ENCODE data around the gene HCK.

Gene HCK

DNA sequence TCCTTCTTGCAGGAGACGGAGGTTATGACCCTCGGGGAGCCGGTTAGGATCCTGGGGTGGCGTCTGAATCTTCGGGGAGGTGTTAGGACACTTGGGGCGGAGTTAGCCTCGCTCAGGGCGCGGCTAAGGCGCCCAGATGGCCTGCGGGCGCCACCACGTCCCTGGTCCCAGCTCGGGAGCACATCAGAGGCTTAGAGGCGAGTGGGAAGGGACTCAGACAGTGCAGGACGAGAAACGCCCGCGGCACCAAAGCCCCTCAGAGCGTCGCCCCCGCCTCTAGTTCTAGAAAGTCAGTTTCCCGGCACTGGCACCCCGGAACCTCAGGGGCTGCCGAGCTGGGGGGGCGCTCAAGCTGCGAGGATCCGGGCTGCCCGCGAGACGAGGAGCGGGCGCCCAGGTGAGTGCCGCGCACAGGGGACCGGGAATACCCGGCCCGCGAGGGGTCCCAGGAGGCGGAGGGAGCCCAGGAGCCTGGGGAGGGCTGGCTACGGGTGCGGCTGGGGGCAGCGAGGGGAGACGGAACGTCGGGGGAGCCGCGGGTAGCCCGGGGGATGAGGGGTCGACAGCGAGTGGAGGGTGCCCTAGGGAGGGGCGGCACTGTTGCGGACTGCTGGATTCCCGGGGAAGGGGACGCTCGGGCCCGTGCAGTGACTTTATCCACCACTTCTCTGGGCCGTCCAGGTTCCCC lies at the start of gene HCK:
Gene HCK (plus strand): TSS at position 153 of the 688 bp plus-strand sequence.
- no peak for DNase-seq (ENCODE audit: low read depth in 4 of 4, low spot score in 1 of 4)

DNA sequence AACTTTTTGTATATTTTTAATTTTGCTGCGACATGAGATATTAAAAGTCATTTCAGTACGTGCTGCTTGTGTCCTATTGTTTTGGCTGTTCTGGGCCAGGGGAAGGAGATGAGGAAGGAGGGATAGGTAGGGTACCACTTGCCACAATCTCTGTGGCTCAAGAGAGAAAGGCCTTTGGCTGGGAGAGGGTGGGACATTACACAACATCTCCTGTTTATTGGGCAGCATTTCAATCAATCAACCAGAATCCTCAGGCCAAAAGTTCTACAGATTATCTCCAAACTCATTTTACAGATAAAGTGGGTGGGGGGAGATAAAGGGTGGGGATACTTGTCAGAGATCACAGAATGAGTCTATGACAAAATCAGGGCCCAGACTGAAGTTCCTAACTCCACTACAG lies 48.7 kb upstream of the HCK start:
- no peak for DNase-seq (ENCODE audit: low read depth in 4 of 4, low spot score in 1 of 4)

DNA sequence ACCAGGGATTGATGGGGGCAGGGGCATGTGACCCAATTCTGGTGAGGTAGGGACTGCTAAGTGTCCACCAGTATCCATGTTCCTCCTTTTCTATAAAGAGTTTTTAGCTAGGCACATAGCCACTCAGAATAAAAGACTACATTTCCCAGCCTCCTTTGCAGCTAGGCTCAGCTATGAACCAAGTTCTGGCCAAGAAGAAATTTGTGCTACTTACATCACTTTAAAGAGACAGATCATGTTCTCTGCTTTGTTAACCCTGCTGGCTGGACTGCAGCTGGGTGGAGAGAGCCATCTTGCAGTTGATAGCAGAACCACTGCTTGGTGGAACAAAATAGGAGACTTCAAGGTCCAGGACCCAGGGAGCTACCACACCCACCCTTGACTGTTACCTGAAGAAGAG lies 47.1 kb upstream of the HCK start:
- DNase-seq (ENCODE audit: low read depth in 4 of 4, low spot score in 1 of 4), result no peak

DNA sequence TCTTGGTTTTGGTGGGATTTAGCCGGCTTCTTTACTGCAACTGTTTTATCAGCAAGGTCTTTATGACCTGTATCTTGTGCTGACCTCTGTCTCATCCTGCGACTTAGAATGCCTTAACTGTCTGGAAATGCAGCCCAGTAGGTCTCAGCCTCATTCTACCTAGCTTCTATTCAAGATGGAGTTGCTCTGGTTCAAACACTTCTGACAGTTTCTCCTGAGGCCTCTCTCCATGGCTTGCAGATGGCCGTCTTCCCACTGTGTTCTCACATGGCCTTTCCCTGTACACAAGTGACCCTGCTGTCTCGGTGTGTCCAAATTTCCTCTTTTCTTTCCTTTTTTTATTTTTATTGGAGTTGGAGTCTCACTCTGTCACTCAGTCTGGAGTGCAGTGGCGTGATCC lies 46.0 kb upstream of the HCK start:
- DNase-seq (ENCODE audit: low read depth in 4 of 4, low spot score in 1 of 4), result no peak

DNA sequence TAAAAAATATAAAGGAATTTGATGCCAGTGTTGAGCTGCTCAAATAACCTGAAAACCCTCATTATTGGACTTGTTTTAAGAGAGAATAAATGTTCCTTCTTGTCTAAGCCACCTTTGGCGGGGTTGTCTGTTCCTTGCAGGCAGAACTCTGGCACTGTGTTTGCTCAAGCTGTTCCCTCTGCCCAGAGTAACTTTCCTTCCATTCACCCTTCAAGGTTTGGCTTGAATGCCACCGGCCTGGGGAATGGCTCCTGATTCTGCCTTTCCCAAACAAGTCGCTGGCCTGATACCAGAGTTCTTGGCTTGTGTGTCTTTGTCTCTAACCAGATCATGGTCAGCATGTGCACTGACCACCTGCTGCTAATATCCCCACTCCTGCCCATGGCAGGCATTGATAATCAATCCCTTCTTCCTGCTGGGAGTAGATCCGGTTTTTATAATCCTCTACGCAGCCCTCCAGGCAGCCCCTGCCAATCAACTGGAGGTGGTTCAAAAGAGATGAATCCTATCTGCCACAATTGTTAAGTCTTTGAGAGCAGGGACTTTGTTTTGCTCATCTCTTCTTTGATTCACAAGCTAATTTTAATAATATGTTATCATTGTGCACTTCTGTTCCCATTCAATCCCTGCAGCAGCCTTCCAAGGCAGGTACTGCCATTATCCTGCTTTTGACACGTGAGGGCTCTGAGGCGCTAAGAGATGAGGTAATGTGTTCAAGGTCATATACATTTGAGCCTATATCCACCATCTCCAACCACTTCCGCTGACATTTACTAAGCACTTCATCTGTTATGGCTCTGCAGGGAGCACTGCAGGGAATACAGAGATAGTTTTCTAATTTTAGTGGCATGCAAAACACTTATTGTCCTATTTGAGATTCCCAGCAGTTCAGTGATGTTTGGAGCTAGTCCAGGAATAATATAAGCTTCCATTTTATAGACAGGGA lies 44.9 kb upstream of the HCK start:
- DNase-seq (ENCODE audit: low read depth in 4 of 4, low spot score in 1 of 4), result no peak

DNA sequence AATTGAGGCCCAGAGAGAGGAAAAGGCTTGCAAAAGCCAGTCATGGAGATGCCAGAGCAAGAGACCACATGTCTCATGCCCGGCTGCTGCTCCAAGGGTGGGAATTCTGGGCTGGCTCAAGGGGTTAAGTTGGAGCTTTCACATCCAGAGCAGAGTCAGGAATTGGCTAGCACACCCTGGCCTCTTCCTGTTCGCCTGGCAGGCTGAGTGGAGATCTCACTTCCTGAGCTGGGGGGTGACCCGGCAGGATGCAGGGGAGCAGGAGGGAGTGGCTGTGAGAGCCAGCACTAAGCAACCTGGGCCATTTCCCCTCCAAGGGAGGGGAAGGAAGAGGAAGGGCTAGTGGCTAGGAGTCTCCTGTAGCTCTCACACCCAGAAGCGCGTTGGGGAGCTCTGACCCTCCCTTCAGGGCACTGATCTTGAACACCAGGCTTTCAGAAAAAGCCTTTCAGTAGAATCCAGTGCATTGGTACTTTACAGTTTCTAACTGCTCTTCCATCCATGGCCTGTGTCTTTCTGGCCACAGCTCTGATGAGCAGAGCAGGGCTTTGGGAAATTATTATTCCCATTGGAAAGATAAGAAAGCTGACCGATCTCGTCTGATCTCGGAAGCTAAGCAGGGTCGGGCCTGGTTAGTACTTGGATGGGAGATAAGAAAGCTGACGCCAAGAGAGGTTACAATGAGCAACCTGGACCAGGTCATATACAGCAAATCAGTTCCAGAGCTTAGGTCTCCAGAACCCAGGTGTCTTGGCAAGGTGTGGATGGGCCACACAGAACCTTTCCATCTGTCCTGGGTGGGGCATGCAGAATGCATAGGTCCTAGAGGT lies 44.0 kb upstream of the HCK start:
- DNase-seq (ENCODE audit: low read depth in 4 of 4, low spot score in 1 of 4), result no peak

DNA sequence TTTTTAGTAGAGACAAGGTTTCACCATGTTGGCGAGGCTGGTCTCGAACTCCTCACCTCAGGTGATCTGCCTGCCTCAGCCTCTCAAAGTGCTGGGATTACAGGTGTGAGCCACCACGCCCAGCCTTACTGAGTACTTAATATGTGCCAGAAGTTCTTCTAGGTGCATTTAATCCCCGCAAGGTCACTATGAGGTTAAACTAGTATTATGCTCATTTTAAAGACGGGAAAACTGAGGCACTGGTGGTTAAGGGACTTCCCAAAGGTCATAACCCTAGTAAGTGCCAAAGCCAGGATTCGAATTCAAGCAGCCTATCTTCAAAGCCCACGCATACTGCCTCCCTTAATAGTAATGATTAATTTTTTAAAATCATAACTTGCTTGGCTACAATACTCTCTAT lies 42.5 kb upstream of the HCK start:
- no peak for DNase-seq (ENCODE audit: low read depth in 4 of 4, low spot score in 1 of 4)

DNA sequence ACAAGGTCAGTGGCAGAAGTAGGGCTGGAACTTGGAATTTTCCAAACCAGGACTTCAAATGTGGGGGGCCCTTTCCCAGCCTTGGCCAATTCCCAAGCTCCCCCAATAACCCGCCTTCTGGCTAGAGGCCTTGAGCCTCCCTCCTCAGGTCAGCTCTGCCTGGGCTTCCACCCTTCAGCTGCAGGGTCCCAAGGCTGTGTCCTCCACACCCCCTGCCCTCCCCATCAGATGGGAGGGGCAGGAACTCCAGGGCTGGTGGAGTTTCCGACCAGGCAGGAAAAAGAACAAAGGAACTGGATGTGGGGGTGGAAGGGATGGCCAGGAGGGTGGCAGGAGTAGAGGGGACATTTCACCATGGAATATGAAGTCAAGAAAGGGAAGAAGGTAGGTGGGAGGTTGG lies 41.9 kb upstream of the HCK start, which contains the start of gene CCM2L:
Gene CCM2L (plus strand): TSS at position 338 of the 400 bp plus-strand sequence. CDS start 17 bp downstream, at position 355.
- DNase-seq (ENCODE audit: low read depth in 4 of 4, low spot score in 1 of 4), result no peak

DNA sequence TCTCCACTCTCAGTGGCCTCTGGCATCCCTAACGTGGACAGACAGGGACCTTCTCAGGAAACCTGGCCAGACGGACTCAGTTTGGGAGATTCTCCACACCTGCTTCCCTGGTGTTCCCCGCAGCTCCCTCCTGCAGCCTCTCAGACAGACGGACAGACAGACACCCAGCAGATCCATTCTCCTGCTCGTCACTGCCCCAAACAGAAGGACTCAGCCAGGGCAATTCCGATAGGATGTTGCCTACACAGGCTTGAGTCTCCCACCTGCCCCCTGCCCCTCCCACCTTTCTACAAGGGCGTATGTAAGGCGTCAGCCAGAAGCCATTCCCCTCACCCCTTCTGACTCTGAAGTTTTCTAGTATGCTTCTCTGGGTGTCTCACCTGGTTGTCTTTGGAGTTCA lies 41.4 kb upstream of the HCK start:
- DNase-seq (ENCODE audit: low read depth in 4 of 4, low spot score in 1 of 4), result no peak

DNA sequence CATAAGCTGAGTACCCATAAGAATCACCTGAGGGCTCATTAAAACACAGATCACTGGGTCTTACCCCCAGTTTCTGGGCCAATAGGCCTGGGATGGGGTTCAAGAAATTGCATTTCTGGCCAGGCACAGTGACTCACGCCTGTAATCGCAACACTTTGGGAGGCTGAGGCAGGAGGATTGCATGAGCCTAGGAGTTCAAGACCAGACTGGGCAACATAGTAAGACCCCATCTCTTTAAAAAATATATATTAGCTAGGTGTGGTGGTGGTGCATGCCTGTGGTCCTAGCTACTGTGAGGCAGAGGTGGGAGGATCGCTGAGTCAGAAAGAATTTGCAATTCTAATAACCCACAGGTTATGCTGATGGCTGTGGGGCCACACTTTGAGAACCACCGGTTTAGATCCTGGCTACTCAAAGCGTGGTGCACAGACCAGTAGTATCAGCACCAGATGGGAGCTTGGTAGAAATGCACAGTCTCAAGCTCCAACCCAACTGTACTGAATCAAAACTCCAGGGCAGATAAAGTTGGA lies 39.8 kb upstream of the HCK start:
- DNase-seq (ENCODE audit: low read depth in 4 of 4, low spot score in 1 of 4), result no peak

DNA sequence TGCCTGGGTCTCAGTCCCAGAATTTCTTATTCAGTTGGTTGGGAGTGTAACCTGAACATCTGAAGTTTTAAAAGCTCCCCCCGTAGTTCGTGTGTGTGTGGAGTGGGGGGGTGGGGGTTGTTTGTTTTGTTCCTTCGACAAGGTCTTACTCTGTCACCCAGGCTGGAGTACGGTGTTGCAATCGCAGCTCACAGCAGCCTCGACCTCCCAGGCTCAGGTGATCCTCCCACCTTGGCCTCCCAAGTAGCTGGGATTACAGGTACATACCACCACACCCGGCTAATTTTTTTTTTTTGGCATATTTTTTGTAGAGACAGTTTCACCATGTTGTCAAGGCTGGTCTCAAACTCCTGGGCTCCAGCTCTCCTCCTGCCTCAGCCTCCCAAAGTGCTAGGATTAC lies 38.7 kb upstream of the HCK start:
- DNase-seq (ENCODE audit: low read depth in 4 of 4, low spot score in 1 of 4), result no peak

DNA sequence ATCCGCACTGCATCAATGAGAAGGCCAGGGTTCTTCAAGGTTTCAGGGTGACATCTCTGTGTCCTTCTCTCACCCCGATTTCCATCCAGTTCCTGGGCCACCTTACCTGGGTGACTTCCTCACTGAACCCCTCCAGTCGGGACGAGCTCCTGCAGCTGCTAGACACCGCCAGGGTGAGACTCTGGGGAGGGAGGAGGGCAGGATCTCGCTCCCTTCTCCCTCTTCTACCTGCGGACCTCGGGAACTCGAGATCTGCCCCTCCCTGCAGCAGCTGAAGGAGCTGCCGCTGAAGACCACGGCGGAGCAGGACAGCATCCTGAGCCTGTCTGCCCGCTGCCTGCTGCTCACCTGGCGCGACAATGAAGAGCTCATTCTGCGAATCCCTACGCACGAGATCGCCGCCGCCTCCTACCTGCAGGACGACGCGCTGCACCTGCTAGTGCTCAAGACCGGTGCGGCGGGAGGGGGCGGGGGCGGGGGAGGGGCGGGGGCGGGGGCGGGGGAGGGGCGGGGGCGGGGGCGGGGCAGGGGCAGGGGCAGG lies 34.3 kb upstream of the HCK start:
- peak in 1 of 4 experiments; percentile 8 for DNase-seq (ENCODE audit: low read depth in 4 of 4, low spot score in 1 of 4)

DNA sequence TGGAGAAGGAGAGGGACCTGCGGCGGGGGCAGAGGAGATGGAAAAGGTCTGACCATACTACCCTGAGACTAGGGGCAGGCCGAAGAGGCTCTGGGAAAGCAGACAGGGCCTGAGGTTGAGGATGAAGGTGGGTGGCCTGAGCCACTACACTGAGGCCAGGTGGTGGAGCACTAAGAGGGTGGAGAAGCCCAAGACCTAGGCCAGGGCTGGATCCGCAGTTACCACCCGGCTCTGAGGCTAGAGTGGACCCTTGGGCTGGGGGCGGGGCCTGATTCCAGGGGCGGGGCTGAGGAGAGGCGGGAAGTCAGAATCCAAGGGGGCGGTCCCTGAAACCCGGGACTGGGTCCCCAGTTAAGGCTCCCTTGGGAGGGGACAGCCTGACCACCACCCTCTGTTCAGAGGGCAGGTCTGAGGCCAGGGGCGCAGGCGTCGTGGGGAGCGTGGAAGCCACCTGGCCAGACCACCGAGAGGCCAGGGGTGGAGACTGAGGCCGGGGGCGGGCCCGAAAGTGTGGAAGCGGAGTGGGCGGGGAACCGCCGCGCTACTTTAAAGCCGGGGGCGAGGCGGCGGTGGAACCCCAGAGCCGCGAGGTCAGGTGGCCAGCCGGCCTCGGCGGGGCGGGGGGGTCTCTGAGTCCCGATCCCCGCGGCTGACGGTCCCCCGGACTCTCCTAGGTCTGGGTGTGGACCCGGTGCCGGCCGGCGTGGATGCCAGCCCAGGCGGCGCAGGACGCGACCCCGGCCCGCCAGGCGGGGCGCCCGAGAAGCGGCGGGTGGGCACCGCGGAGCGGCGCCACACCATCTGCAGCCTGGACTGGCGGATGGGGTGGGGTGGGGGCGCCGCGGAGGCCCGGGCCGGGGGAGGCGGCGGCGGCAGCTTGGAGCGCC lies 33.5 kb upstream of the HCK start:
- DNase-seq (ENCODE audit: low read depth in 4 of 4, low spot score in 1 of 4), result peak in 3 of 4 experiments; percentile 16 to 32 (median 30)

DNA sequence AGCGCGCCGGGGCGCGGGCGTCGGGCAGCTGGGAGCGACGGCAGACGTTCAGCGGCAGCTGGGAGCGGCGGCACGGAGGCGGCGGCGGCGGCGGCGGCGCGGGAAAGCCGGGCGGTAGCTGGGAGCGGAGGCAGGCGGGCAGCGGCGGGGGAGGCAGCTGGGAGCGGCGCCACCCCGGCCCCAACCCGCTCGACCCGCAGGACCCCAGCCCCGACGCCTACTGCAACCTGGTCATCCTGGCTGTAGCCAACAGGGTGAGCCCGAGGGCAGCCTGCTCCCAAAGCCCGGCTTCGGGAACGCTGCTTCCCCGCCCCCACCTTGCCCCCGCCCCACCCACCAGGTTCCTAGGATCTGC lies 32.9 kb upstream of the HCK start:
- DNase-seq (ENCODE audit: low read depth in 4 of 4, low spot score in 1 of 4), result no peak

DNA sequence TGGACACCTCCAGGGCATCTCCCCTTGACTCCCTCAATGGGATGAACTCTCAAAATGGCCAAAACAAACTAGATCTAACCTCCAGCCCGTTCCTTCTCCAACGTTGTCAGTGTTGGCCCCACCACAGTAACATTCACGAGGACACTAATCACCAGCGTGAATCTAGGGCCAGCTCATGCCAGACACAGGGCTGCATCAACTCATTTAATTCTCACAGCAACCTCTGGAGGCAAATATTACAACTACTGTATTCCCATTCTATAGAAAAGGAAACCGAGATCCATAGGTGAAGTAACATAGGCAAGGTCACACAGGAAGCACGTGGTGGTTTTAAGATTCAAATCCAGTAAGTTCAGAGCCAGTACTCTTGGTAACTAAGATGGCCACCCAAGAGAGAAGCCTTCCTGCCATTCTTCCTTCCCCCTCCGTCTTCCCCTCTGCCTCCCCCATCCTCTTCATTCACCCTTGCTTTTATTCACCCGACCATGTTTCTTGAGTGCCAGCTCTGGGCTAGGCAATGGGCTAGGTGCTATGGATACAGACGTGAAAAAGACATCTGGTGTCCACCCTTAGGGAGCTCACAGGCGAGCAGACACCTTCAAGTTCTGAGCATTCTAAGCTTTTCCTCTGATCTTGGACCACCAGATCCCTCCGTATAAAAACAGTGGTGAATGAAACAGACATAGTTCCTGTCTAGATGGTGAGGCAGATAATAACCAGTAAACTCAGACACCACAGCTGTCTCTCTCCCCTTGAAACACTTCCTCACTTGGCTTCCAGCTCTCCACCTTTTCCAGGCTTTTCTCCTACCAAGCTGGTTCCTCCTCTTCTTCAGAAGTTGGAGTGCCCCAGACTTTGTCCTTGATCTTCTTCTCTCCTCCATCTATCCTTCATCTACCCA lies 32.2 kb upstream of the HCK start:
- DNase-seq (ENCODE audit: low read depth in 4 of 4, low spot score in 1 of 4), result no peak

DNA sequence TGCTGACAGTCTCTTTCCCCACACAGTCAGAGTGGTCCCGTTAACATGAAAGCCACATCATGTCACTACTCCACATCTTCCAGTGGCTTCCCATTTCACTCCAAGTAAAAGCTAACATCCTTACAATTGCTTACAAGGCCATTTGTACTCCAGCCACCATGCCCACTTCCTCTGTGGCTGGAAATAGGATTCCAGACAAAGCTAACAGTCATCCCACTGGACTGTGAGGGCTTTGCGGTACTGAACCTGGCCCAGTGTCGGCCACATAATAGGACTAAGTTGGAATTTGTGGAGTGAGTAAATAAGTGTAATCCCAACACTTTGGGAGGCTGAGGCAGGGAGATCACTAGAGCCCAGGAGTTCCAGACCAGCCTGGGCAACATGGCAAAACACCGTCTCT lies 31.0 kb upstream of the HCK start:
- DNase-seq (ENCODE audit: low read depth in 4 of 4, low spot score in 1 of 4), result no peak

DNA sequence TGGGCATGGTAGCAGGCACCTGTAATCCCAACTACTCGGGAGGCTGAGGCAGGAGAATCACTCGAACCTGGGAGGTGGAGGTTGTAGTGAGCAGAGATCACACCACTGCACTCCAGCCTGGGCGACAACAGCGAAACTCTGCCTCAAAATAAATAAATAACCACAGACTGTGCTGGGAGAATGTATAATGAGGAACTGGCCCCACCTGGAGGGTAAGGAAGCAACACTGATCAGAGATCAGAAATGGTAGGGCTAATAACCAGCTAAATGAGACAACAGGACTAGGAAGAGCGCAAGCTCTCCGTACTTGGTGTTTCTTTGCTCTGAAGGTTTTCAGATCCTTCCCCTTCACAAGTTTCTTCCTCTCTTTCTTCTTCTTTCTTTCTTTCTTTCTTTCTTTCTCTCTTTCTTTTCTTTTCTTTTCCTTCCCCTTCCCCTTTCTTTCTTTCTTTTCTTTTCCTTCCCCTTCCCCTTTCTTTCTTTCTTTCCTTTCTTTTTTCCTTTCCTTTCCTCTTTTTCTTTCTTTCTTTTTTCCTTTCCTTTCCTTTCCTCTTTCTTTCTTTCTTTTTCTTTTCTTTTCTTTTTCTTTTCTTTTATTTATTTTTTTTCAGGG lies 27.3 kb upstream of the HCK start:
- DNase-seq (ENCODE audit: low read depth in 4 of 4, low spot score in 1 of 4), result no peak

DNA sequence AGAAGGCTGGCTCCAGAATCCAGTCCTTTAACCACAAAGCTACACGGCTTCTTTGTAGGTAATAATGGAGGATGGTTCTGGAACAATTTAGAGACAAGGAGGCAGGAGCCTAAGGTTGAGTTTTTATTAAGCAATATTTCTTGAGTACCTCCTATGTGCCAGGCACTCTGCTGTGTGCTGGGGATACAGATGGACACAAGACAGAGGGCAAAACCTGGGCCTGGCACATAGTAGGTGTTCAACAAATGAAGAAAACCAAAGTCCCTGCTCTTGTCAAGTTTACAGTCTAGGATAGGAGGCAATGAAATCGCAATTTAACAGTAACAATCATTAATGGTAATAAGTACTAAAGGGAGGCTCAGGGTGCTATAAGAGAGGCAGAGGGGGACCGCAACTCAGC lies 24.4 kb upstream of the HCK start:
- no peak for DNase-seq (ENCODE audit: low read depth in 4 of 4, low spot score in 1 of 4)
